Rectal smooth muscle tissue (tissue), 1 donor: Measurements from ENCODE around the gene CSF2.
"Not testable (repeated sequence)": the region's sequence is repeated elsewhere in the genome, so short reads cannot be mapped to it uniquely, and the experiment has no call there.

ENCODE experiments used
- H3K27ac ChIP-seq: one replicate; pipeline ENCODE4 v1.7.0; 2013; ENCODE audit warnings: low read depth, low read length, inconsistent platforms
- H3K27me3 ChIP-seq: one replicate; pipeline ENCODE4 v1.7.0; 2013; ENCODE audit warnings: low read length; ENCODE audit not compliant: control insufficient read depth, insufficient read depth
- H3K36me3 ChIP-seq: one replicate; pipeline ENCODE4 v1.7.0; 2013; ENCODE audit warnings: low read length; ENCODE audit not compliant: control insufficient read depth, insufficient read depth
- H3K4me1 ChIP-seq: one replicate; pipeline ENCODE4 v1.7.0; 2013; ENCODE audit warnings: low read length; ENCODE audit not compliant: control insufficient read depth, insufficient read depth
- H3K4me3 ChIP-seq: one replicate; pipeline ENCODE4 v1.7.0; 2013; ENCODE audit warnings: low read length
- H3K9ac ChIP-seq: one replicate; pipeline ENCODE4 v1.7.0; 2013; ENCODE audit warnings: low read length

The CSF2 gene

DNA sequence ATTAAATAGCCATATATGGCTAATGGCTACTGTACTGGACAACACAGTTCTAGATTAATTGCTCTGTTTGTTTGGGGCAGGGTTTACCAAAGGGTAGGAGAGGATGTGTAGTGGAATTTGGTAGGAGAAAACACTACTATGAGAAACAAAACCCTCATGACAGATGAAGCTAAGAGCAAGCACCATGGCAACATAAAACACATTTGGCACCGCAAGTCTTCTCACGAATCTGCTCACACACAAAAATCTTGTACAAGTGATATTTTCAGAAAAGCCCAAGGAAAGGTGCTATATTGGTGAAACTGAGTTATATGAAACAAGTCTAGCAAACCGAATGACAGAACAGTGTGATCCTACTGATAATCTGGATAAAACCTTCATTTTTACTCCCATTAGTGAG is 38.5 kb downstream of the CSF2 start:
- Histone ChIP-seq H3K27ac (no peak overlapping the region), H3K9ac (no peak overlapping the region), H3K27me3 (no peaks in the 10 kb centered on the region), H3K4me3 (no peak overlapping the region), H3K36me3 (no peaks in the 10 kb centered on the region), H3K4me1 (no peaks in the 10 kb centered on the region)

DNA sequence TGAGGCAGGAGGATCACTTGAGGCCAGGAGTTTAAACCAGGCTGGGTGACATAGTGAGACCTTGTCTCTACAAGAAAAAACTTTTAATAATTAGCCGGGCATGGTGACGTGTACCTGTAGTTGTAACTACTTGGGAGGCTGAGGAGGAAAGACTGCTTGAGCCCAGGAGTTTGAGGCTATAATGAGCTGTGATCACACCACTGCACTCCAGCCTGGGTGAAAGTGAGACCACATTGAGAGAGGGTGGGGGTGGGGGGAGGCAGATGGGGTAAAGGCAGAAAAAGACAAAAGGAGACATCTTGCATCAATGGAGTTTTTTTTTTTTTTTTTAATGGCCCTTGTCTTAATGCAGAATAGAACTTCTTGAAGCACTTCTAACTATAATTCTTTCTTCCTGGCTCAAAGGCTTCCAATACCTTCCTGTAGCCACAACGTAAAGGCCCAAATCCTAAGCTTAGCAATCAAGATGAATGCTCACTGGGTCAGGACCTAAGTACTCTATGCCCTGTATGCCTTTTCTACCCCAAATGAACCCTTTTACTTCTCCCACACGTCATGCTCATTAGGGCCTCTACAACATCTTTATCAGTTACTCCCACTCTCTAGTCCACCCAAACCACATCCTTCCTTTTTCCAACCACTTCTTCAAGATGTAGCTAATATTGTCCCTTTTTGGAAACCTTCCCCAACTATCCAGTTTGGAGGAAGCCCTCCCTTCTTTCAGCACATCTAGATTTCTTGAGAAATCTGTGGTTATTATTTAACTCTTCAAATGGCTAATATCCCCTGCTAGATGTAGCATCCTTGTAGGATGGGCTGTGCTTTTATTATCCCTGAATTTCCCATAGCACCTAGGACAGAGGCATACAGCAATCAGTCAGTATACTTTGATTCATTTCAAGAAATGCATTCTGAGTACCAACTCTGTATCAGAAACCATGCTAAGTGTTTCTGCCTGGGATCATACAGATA is 40.8 kb downstream of the CSF2 start:
- H3K9ac ChIP-seq = no peak overlapping the region
- H3K4me1 ChIP-seq = no peaks in the 10 kb centered on the region
- no peaks in the 10 kb centered on the region for H3K27me3 ChIP-seq
- no peaks in the 10 kb centered on the region for H3K36me3 ChIP-seq
- no peak overlapping the region for H3K27ac ChIP-seq
- H3K4me3 ChIP-seq = no peak overlapping the region

DNA sequence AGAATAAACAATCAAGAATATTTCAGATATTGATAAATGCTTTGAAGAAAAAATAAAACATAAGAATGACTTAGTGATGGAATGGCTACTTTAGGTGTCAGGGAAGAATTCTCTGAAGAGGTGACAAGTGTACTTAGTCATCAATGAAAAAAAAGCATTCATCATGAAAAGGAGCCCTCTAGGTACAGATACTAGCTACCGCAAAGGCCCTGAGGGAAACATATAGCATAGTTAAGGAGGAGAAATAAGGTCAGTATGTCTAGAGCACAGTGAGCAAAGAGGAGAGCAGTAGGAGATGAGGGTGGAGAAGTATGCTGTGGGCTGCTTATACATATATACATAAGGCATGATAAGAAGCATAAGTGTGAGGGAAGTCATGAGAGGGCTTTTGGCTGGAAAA is 41.8 kb downstream of the CSF2 start:
- no peaks in the 10 kb centered on the region for H3K36me3 ChIP-seq
- H3K27ac ChIP-seq = no peak overlapping the region
- H3K27me3 ChIP-seq = no peaks in the 10 kb centered on the region
- no peak overlapping the region for H3K9ac ChIP-seq
- no peak overlapping the region for H3K4me3 ChIP-seq
- H3K4me1 ChIP-seq = no peaks in the 10 kb centered on the region

DNA sequence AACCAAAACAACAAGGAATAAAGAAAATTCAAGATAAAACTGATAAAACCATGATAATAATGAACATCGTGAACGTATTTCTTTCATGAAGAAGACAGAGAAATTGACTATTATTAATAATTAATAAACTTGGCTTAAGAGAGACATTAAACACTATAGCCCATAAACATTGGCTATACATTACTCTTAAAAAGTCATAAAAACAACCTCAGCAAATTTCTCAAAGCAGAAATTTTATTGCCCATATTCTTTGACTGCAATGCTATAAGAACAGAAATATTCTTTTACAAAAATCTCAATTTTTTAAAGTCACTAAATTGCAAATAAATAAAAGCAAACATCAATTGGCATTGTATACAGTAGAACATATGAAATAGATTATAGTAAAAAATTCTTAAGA is 42.5 kb downstream of the CSF2 start:
- no peaks in the 10 kb centered on the region for H3K4me1 ChIP-seq
- H3K27ac ChIP-seq = no peak overlapping the region
- no peak overlapping the region for H3K9ac ChIP-seq
- no peak overlapping the region for H3K4me3 ChIP-seq
- H3K36me3 ChIP-seq = no peaks in the 10 kb centered on the region
- H3K27me3 ChIP-seq = no peaks in the 10 kb centered on the region

DNA sequence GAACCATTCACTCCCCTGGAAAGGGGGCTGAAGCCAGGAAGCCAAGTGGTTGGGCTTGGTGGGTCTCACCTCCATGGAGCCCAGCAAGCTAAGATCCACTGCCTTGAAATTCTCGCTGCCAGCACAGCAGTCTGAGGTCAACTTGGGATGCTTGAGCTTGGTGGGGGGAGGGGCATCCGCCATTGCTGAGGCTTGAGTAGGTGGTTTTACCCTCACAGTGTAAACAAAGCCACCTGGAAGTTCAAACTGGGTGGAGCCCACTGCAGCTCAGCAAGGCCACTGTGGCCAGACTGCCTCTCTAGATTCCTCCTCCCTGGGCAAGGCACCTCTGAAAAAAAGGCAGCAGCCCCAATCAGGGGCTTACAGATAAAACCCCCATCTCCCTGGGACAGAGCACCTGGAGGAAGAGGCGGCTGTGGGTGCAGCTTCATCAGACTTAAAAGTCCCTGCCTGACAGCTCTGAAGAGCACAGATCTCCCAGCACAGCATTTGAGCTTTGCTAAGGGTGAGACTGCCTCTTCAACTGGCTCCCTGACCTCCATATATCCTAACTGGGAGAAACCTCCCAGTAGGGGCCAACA is 43.4 kb downstream of the CSF2 start:
- H3K4me1 ChIP-seq, H3K27ac ChIP-seq, H3K9ac ChIP-seq, H3K27me3 ChIP-seq, H3K4me3 ChIP-seq, H3K36me3 ChIP-seq: not testable (repeated sequence)

DNA sequence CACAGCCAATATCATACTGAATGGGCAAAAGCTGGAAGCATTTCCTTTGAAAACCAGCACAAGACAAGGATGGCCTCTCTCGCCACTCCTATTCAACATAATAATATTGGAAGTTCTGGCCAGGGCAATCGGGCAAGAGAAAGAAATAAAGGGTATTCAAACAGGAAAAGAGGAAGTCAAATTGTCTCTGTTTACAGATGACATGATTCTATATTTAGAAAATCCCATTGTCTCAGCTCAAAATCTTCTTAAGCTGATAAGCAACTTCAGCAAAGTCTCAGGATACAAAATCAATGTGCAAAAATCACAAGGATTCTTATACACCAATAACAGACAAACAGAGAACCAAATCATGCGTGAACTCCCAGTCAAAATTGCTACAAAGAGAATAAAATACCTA is 47.1 kb downstream of the CSF2 start:
- not testable (repeated sequence) for H3K9ac ChIP-seq, H3K27me3 ChIP-seq, H3K27ac ChIP-seq, H3K36me3 ChIP-seq, H3K4me1 ChIP-seq, H3K4me3 ChIP-seq

DNA sequence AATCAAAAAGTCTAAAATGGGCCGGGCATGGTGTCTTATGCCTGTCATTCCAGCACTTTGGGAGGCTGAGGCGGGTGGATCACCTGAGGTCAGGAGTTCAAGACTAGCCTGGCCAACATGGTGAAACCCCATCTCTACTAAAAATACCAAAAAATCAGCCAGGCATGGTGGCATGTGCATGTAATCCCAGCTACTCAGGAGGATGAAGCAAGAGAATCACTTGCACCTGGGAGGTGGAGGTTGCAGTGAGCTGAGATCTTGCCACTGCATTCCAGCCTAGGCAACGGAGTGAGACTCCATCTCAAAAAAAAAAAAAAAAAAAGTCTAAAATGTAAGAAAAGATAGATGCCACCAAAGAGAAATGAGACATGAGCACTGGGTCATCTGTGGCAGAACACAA is 49.4 kb downstream of the CSF2 start:
- H3K4me3 ChIP-seq, H3K27me3 ChIP-seq, H3K4me1 ChIP-seq, H3K27ac ChIP-seq, H3K9ac ChIP-seq, H3K36me3 ChIP-seq: not testable (repeated sequence)

DNA sequence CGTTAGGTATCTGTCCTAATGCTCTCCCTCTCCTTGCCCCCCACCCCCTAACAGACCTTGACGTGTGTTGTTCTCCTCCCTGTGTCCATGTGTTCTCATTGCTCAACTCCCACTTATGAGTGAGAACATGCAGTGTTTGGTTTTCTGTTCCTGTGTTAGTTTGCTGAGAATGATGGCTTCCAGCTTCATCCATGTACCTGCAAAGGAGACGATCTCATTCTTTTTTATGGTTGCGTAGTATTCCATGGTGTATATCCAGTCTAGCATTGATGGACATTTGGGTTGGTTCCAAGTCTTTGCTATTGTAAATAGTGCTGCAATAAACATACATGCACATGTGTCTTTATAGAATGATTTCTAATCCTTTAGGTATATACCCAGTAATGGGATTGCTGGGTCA is 50.0 kb downstream of the CSF2 start:
- H3K27me3 ChIP-seq, H3K36me3 ChIP-seq, H3K9ac ChIP-seq, H3K4me1 ChIP-seq, H3K27ac ChIP-seq, H3K4me3 ChIP-seq: not testable (repeated sequence)
